ENCODE measurements around the gene LRPAP1. TPM values are rescaled to one million over a fixed set of nuclear protein-coding genes. Genes with fewer than 3 reads are reported as not detected.

Gene LRPAP1
- total and polyA plus RNA-seq, 10 of the 15 experiments (the other 5 are each of a cell fraction or from before 2014, with no cell fraction given), result 1.0 to 100 (median 51.1) TPM

- TF ChIP-seq EGR1 (IDR thresholded peaks at IDR 0.05; ENCODE audit: borderline replicate concordance in 1 of 2, low read depth in 2 of 2, low read length in 2 of 2) (no peak), EP300 (IDR thresholded peaks at IDR 0.05; ENCODE audit: borderline replicate concordance in 1 of 2, control insufficient read depth in 1 of 2, low read depth in 2 of 2, low read length in 2 of 2) (no peak), POLR2A (IDR thresholded peaks at IDR 0.05; ENCODE audit: low read depth, low read length) (0 out of 2 replicates have a peak, but pooled peaks have one; percentile 30)
- ChIA-PET SMC1A (ENCODE audit: uncharacterized antibody, unreplicated experiment) (no interaction called here), RAD21 (ENCODE audit: unreplicated experiment) (no interaction called here), CTCF (no interaction called here), POLR2A (no interaction called here)
- no peak overlapping the region for H3K9ac ChIP-seq (ENCODE audit: control insufficient read depth, insufficient read depth, low read length)
- no peak for FAIRE-seq
- H4K20me1 ChIP-seq (ENCODE audit: control insufficient read depth, insufficient read depth), result no peaks in the 10 kb centered on the region
- H3K79me2 ChIP-seq (ENCODE audit: control insufficient read depth, insufficient read depth, low read length), result no peaks in the 10 kb centered on the region
- in situ Hi-C loops (cut with MboI) (no loop called here), intact Hi-C loops (cut with micrococcal nuclease; ENCODE audit: unreplicated experiment) (no loop called here)
- H3K4me3 ChIP-seq, result no peak overlapping the region
- H3K27ac ChIP-seq (ENCODE audit: control insufficient read depth, insufficient read depth), result no peak overlapping the region
- no TSS peak for BruUV-seq (replicated peaks)
- WGBS (ENCODE audit: insufficient coverage, insufficient replicate concordance, low lambda C conversion rate, missing lambda C conversion rate), result 66% methylated on average over 29 of the region's 29 CpGs
- ATAC-seq, result no peak
- H3K9me3 ChIP-seq (replicated peaks; ENCODE audit: control insufficient read depth, insufficient read depth, low read length), result no peaks in the 10 kb centered on the region
- no peak overlapping the region for H3K4me2 ChIP-seq (ENCODE audit: control insufficient read depth, insufficient read depth)
- no peak for DNase-seq (ENCODE audit: low read depth, low spot score)
- no peaks in the 10 kb centered on the region for H3K27me3 ChIP-seq (replicated peaks in 1 of 2; ENCODE audit: control insufficient read depth in 2 of 2, insufficient read depth in 2 of 2, low read length in 1 of 2)
- peaks cover 0 to 3% of the 10 kb centered on the region in 2 experiments; a peak in 2 of 4 replicates for H3K36me3 ChIP-seq (ENCODE audit: control insufficient read depth in 2 of 2, insufficient read depth in 2 of 2, low read length in 1 of 2)
- no peak overlapping the region for H2AFZ ChIP-seq (ENCODE audit: control insufficient read depth, low read depth, low read length)
- H3K4me1 ChIP-seq (ENCODE audit: control insufficient read depth, insufficient read depth, low read length), result no peaks in the 10 kb centered on the region
Observed at GRCh38 chr4:3500634-3501101, 31.6 kb downstream of the LRPAP1 start.

- ATAC-seq (no peak), DNase-seq (ENCODE audit: low read depth, low spot score) (no peak), FAIRE-seq (no peak)
- Histone ChIP-seq H3K27me3 (replicated peaks in 1 of 2; ENCODE audit: control insufficient read depth in 2 of 2, insufficient read depth in 2 of 2, low read length in 1 of 2) (no peaks in the 10 kb centered on the region), H3K79me2 (ENCODE audit: control insufficient read depth, insufficient read depth, low read length) (no peaks in the 10 kb centered on the region), H3K27ac (ENCODE audit: control insufficient read depth, insufficient read depth) (no peak overlapping the region), H3K4me1 (ENCODE audit: control insufficient read depth, insufficient read depth, low read length) (no peaks in the 10 kb centered on the region), H3K36me3 (ENCODE audit: control insufficient read depth in 2 of 2, insufficient read depth in 2 of 2, low read length in 1 of 2) (peaks cover 0 to 1% of the 10 kb centered on the region in 2 experiments; a peak in 2 of 4 replicates), H3K4me2 (ENCODE audit: control insufficient read depth, insufficient read depth) (no peak overlapping the region), H4K20me1 (ENCODE audit: control insufficient read depth, insufficient read depth) (no peaks in the 10 kb centered on the region), H3K9me3 (replicated peaks; ENCODE audit: control insufficient read depth, insufficient read depth, low read length) (no peaks in the 10 kb centered on the region), H3K9ac (ENCODE audit: control insufficient read depth, insufficient read depth, low read length) (no peak overlapping the region), H3K4me3 (no peak overlapping the region), H2AFZ (ENCODE audit: control insufficient read depth, low read depth, low read length) (no peak overlapping the region)
- TF ChIP-seq ZNF217 (IDR thresholded peaks at IDR 0.05) (no peak), RELA (IDR thresholded peaks at IDR 0.05; ENCODE audit: borderline replicate concordance, partially characterized antibody) (no peak), RAD21 (IDR thresholded peaks at IDR 0.05; ENCODE audit: insufficient read depth, low read depth, low read length) (no peak), SIX5 (IDR thresholded peaks at IDR 0.05; ENCODE audit: low read depth, low read length, severe bottlenecking) (no peak), MYC (IDR thresholded peaks at IDR 0.05; ENCODE audit: insufficient read depth, insufficient read length, insufficient replicate concordance, low read length, severe bottlenecking) (no peak), BMI1 (IDR thresholded peaks at IDR 0.05; ENCODE audit: borderline replicate concordance) (no peak), FOXM1 (IDR thresholded peaks at IDR 0.05; ENCODE audit: low read depth, low read length) (no peak), TCF12 (IDR thresholded peaks at IDR 0.05; ENCODE audit: low read depth, low read length) (no peak), ZBTB40 (IDR thresholded peaks at IDR 0.05; ENCODE audit: borderline replicate concordance) (no peak)
- intact Hi-C loops (cut with micrococcal nuclease; ENCODE audit: unreplicated experiment) (no loop called here), in situ Hi-C loops (cut with MboI) (no loop called here)
- POLR2A ChIA-PET, result no interaction called here
- CTCF ChIA-PET, result no interaction called here
- RAD21 ChIA-PET (ENCODE audit: unreplicated experiment), result no interaction called here
- WGBS (ENCODE audit: insufficient coverage, insufficient replicate concordance, low lambda C conversion rate, missing lambda C conversion rate), result 90% methylated on average over 14 of the region's 17 CpGs
- SMC1A ChIA-PET (ENCODE audit: uncharacterized antibody, unreplicated experiment), result no interaction called here
- BruUV-seq (replicated peaks), result no TSS peak
Observed at GRCh38 chr4:3500111-3500510, 32.1 kb downstream of the LRPAP1 start.

Measured in GM12878 (cell line).